ENCODE results near the gene TPRKB. TPM values are rescaled to one million over a fixed set of nuclear protein-coding genes. Genes with fewer than 3 reads are reported as not detected.
"Not testable (repeated sequence)": the region's sequence is repeated elsewhere in the genome, so short reads cannot be mapped to it uniquely, and the experiment has no call there.

TPRKB gene
- total and polyA plus RNA-seq, 8 donors = 15.3 to 79.1 (median 71.8) TPM

- no peaks in the 10 kb centered on the region for H3K27me3 ChIP-seq
- DNase-seq = peak; percentile 88 to 98 (median 96)
Observed at GRCh38 chr2:73779467-73780236, 42.5 kb upstream of the TPRKB start, which contains the start of gene DUSP11. Gene DUSP11 (minus strand): TSS chr2:73780103. CDS start chr2:73779974, 129 bp downstream.

GRCh38 chr2:73778867-73779466 lies 41.8 kb upstream of the TPRKB start:
- Histone ChIP-seq H3K4me1 (peaks cover 5 to 35% of the 10 kb centered on the region in 2 donors), H3K4me3 (peak overlapping the region; percentile 80 to 89), H3K36me3 (peaks cover 0 to 35% of the 10 kb centered on the region in 2 donors)
- H3K27ac ChIP-seq; H3K9me3 ChIP-seq; intact Hi-C loops (cut with DNase I); H3K27me3 ChIP-seq; ATAC-seq: not testable (repeated sequence)
- DNase-seq = peak in 1 of 4 donors; percentile 3

More at GRCh38 chr2:73779467-73780236, 42.5 kb upstream of the TPRKB start, which contains the start of gene DUSP11:
- ATAC-seq = peak; percentile 100
- H3K27ac ChIP-seq = peak within 1 kb of the TSS; percentile 89 to 91
- peak; percentile 93 to 95 for TF ChIP-seq CTCF (IDR thresholded peaks at IDR 0.05)
- H3K4me3 ChIP-seq = peak within 1 kb of the TSS; percentile 80 to 89
- peaks cover 0 to 28% of the 10 kb centered on the region in 2 donors for H3K36me3 ChIP-seq
- no peaks in the 10 kb centered on the region for H3K9me3 ChIP-seq
- peaks cover 5 to 35% of the 10 kb centered on the region in 2 donors for H3K4me1 ChIP-seq
- intact Hi-C loops (cut with DNase I) = no loop called here

- H3K9me3 ChIP-seq = no peaks in the 10 kb centered on the region
- no peak overlapping the region for H3K4me3 ChIP-seq
- ATAC-seq (no peak), DNase-seq (no peak)
- H3K27ac ChIP-seq = no peak overlapping the region
- H3K27me3 ChIP-seq = no peaks in the 10 kb centered on the region
- peaks cover 5 to 35% of the 10 kb centered on the region in 2 donors for H3K4me1 ChIP-seq
- intact Hi-C loops (cut with DNase I) = no loop called here
- H3K36me3 ChIP-seq = peaks cover 0 to 53% of the 10 kb centered on the region in 2 donors
- no peak for TF ChIP-seq CTCF (IDR thresholded peaks at IDR 0.05)
Observed at GRCh38 chr2:73776869-73777519, 39.8 kb upstream of the TPRKB start.

GRCh38 chr2:73776381-73776780 lies 39.2 kb upstream of the TPRKB start:
- DNase-seq (no peak), ATAC-seq (no peak)
- H3K27me3 ChIP-seq = no peaks in the 10 kb centered on the region
- H3K9me3 ChIP-seq = no peaks in the 10 kb centered on the region
- peaks cover 5 to 35% of the 10 kb centered on the region in 2 donors for H3K4me1 ChIP-seq
- H3K36me3 ChIP-seq = peaks cover 0 to 59% of the 10 kb centered on the region in 2 donors
- no peak for TF ChIP-seq CTCF (IDR thresholded peaks at IDR 0.05)
- intact Hi-C loops (cut with DNase I) = no loop called here
- no peak overlapping the region for H3K4me3 ChIP-seq
- H3K27ac ChIP-seq = no peak overlapping the region

GRCh38 chr2:73772819-73773218 lies 35.7 kb upstream of the TPRKB start:
- Histone ChIP-seq H3K4me3 (no peak overlapping the region), H3K27me3 (no peaks in the 10 kb centered on the region), H3K36me3 (peaks cover 0 to 95% of the 10 kb centered on the region in 2 donors), H3K27ac (no peak overlapping the region), H3K9me3 (no peaks in the 10 kb centered on the region), H3K4me1 (peaks cover 0 to 14% of the 10 kb centered on the region in 2 donors)
- no peak for DNase-seq
- ATAC-seq = no peak
- no peak for TF ChIP-seq CTCF (IDR thresholded peaks at IDR 0.05)
- intact Hi-C loops (cut with DNase I) = no loop called here
